GM18499 (cell line): ENCODE measurements around the gene RFC4.
A peak's percentile ranks its signal among the peaks of the same experiment; 100 is the strongest.
"Not testable (repeated sequence)": the region's sequence is repeated elsewhere in the genome, so short reads cannot be mapped to it uniquely, and the experiment has no call there.

ENCODE experiments used
- ATAC-seq: cut with Tn5 transposase; IDR thresholded peaks from one replicate; pipeline ENCODE4 v1.9.1; 2021; ENCODE audit warnings: moderate number of reproducible peaks; ENCODE audit not compliant: insufficient read depth, unreplicated experiment

RFC4 gene, protein sequence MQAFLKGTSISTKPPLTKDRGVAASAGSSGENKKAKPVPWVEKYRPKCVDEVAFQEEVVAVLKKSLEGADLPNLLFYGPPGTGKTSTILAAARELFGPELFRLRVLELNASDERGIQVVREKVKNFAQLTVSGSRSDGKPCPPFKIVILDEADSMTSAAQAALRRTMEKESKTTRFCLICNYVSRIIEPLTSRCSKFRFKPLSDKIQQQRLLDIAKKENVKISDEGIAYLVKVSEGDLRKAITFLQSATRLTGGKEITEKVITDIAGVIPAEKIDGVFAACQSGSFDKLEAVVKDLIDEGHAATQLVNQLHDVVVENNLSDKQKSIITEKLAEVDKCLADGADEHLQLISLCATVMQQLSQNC

DNA sequence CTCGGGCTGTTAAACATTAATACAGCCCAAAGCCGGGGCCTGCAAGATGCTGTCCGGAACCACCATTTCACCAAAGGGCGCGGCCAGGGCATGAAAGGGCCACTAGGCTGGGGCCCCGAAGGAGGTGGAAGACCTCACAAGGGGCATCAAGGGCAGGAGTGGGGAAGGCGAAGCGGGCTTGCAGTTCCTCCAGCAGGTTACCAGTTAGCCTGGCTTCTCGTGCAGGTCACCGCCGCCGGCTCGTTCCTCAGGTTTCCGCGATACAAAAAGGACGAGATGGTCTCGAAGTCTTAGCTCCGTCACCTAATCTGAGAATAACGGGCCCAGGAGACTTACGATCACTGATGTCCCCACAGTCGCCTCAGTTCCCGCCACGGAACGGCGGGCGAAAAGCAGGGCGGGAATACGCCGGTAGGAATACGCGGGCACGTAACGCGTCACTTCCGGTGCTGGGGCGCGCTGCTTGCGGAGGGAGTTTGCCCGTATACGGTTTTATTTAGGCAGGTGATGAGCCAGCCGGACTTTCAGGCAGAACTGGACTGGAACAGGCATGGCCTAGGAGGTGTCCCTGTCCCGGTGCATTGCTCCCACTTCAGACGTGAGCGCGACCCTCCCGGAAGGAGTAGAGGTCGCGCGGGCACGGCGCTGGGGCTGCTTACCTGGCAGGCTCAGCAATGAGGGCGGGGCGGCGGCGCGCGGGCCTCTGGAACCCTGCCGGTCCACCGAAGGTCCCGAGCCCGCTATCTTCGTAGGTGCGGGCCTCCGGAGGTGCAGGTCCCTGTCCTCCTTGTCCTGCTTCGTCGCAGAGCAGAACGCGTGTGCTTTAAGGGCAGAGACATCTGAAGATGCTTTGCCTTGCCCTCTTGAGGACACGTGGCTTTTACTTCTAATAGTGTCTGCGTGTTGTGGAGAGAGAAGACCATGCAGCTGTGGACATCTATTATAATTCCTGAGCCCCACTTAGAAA is at the start of gene RFC4:
RFC4 (minus strand) TSS at position 394 of the 967 bp plus-strand sequence. CDS start 1,769 bp downstream, outside the sequence.
- peak; percentile 53 for ATAC-seq

DNA sequence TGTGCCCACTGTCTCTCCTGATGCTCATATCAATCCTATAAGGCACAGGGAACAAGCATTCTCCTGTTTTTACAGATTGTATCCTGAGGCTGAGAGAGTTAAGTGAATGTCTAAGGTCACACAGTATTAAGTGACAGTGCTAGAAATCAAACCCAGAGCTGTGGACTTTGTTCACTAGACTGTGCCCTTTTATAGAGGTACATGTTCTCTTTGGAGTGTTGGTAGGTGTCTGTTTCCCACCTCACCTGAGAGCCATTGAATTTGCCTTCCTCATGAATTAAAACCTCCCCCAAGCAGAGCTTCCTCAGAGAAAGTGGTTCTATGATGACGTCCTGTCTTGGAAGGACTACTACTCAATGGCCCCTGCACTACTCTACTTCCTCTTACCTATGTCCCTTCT is 48.7 kb upstream of the RFC4 start:
- no peak for ATAC-seq

DNA sequence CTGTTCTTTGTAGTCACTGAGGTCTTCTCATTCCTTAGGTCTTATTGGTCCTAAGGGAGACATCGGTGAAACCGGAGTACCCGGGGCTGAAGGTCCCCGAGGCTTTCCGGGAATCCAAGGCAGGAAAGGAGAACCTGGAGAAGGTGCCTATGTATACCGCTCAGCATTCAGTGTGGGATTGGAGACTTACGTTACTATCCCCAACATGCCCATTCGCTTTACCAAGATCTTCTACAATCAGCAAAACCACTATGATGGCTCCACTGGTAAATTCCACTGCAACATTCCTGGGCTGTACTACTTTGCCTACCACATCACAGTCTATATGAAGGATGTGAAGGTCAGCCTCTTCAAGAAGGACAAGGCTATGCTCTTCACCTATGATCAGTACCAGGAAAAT is 47.9 kb upstream of the RFC4 start:
- ATAC-seq: no peak

DNA sequence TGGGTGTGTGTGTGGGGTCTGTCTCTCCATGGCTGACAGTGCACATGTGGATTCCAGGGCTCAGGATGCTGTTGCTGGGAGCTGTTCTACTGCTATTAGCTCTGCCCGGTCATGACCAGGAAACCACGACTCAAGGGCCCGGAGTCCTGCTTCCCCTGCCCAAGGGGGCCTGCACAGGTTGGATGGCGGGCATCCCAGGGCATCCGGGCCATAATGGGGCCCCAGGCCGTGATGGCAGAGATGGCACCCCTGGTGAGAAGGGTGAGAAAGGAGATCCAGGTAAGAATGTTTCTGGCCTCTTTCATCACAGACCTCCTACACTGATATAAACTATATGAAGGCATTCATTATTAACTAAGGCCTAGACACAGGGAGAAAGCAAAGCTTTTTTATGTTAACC is 46.7 kb upstream of the RFC4 start:
- ATAC-seq: no peak

DNA sequence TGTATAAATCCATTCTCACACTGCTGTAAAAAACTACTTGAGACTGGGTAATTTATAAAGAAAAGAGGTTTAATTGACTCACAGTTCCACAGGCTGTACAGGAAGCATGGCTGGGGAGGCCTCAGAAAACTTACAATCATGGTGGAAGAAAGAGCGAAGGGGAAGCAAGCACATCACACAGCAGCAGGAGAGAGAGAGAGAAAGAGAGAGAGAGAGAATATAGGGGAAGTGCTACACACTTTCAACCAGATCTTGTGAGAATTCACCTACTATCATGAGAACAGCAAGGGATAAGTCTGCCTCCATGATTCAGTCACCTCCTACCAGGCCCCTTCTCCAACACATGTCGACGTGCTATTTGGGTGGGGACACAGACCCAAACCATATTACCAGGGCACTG is 45.6 kb upstream of the RFC4 start:
- ATAC-seq: not testable (repeated sequence)

DNA sequence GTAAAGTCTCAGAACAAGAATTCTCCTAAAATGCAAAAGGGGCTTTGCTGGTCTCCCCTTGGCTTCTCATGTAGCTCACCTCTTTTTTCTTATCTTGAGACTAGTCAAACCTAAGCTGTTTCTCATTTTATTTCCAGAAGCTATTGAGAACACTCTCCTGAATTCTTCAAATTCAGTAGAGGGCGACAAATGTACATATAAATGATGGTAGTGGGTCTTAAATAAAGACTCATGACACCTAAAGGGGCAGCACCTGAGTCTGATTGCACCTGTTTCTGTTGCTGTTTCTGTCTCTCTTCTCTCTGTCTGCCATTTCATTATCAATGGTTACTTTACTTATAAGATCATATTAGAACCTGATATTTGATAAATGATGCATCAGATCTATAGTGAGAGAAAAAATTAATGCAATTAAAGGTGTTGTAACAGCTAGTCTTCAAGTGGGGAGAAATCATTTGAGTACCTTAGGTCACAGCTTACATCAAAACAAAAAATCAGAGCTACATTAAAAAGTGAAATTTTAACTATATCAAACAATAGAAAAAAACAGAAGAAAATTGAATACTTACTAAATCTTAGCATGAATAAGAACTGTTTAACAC is 43.2 kb upstream of the RFC4 start:
- ATAC-seq: peak; percentile 78

DNA sequence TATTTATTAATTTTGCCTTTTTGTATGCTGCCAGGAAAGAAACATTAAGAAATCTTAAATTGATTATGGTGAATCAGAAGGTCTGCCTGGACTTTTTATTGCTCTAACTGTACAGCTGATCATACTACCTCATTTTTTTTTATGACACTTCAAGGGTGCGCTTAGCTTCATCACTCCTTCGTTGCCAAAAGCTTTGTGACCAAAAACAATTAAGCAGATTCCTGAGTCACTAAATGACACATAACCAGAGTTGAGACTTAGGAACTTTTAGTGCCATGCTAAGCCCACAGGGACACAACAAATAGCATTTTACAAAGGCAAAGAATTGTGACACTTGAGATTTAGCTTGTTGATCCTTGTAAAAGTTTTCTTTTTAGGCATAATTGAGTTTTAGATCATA is 41.2 kb upstream of the RFC4 start:
- ATAC-seq: no peak

DNA sequence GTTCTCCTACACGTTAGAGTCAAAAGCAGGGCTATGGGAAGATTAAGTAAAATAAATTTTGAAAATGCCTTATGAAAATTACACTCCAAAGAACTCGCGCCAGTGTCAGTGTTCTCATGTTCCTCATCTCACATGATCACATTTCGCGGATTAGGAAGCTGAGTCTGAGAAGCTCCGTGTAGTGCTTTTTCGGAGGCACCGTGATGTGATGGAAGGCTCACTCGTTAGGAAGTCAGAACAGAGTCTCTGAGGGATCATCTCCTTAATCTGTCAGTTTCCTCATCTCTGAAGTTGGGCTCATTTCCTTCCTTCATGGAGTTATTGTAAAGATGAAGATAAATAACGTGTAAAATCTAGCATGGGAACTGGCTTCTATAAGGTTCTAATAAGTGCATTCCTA is 39.5 kb upstream of the RFC4 start:
- ATAC-seq: no peak

DNA sequence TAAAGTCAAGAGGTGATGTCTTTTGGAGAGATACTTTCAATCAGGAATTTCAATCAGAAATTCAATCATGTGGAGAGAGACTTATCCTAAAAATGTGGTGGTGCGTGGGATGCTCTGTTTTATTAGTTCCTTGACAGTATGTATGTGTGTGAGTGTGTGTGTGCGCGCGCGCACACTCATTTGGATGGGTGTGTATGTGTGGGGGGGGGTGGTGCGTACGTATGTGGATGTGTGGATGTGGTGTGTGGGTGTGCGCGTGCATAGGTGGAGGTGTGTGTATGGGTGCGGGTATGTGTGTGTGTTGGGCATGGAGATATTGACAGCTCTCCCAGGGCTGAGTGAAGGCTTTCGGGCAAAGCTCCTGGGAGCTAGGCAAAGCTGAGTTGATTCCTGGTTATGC is 38.6 kb upstream of the RFC4 start:
- ATAC-seq: no peak

DNA sequence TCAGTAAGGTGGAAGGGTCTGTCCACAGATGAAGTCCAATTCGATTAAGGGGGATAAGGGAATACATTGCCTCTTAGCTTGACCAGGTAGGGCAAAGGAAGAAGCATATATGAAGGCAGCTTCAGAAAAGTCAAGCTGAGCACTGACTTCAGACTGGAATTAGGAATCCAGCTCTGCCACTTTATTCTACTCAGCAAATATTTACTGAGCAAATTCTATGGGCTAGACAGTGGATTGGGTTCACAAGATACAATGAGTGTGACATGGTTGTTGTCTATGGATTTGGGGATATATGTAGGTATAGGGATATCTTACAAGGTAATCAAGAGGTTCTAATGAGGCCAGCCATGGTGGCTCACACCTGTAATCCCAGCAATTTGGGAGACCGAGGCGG is 36.8 kb upstream of the RFC4 start:
- ATAC-seq: no peak

DNA sequence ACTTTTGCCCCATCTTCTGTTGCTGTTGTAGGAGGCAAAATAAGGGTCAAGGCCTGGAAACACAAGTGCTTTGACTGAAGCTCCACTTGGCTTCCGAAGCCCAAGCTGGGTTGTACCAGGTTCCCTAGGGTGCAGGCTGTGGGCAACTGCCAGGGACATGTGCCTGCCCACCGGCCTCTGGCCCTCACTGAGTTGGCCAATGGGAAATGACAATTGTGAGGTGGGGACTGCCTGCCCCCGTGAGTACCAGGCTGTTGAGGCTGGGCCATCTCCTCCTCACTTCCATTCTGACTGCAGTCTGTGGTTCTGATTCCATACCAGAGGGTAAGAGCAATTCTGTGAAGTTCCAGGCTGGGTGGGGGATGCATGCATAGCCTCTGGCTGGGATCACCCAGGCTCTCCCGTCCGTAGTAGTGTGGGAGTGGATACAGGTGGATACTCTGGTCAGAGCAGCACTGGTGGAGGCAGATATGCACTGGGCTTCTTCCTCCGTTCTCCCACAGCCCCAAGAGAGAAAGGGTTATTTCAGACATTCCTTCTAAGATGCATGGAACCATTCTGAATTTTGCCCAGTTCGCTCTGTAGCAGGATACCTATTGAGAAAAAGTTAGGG is 36.2 kb upstream of the RFC4 start, which contains the start of gene ADIPOQ:
ADIPOQ (plus strand) TSS at position 285 of the 613 bp plus-strand sequence. CDS start 10,349 bp downstream, outside the sequence.
- no peak for ATAC-seq

DNA sequence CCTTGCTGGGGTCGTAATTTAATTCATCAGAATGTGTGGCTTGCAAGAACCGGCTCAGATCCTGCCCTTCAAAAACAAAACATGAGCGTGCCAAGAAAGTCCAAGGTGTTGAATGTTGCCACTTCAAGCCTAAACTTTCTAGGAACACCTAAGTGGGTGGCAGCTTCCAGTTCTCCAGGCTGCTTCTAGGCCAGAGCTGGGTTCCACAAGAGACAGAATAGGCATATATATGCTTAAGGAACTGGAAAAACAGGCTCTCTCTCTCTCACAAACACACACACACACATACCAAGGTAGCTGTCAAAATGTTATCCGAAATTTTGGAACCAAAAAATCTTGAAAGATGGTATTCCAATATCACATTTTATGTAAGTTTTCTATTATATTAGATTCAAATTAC is 35.3 kb upstream of the RFC4 start:
- no peak for ATAC-seq

DNA sequence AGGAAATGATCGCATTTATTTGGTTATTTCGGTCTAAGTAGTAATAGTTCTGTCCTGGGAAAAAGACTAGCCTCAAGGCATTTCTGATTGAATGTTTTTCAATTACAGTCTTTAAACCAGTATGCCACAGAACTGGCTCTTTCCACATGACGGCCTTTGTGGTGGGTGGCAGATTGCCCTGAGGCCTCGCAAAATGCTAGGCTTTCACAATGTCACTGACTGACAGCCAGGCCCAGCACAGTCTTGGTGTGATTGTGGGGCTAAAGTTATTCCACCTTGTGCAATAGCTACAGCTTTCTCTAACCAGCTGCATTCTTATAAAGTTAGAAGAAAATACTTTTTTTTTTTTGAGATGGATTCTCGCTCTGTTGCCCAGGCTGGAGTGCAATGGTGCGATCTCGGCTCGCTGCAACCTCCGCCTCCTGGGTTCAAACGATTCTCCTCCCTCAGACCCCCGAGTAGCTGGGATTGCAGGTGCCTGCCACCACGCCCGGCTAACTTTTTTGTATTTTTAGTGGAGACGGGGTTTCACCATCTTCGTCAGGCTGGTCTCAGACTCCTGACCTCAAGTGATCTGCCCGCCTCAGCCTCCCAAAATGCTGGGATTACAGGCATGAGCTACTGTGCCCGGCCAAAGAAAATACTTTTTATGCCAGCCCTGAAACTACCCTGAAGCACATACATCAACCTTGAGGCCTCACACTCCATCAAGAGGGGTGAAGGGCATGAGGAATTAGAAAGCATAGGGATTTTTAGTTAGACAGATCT is 33.8 kb upstream of the RFC4 start:
- ATAC-seq: no peak

DNA sequence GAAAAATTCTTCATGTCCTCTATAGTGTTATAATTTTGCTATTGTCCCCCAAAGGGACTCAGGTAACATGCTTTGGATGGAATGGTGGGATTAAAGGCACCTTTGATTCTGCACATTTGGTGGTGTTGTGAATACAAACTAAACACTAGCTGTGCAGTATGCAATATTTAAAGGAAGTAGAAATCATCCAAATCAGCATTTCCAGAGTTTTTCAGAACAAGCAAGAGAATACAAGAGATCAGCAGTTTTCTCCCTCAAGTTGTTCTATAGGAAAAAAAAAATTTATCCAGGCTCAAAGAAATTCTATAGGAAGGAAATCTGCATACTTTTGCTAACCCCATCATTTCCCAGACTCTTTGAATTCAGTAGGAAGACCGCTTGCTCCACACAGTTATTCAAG is 26.0 kb upstream of the RFC4 start:
- no peak for ATAC-seq

DNA sequence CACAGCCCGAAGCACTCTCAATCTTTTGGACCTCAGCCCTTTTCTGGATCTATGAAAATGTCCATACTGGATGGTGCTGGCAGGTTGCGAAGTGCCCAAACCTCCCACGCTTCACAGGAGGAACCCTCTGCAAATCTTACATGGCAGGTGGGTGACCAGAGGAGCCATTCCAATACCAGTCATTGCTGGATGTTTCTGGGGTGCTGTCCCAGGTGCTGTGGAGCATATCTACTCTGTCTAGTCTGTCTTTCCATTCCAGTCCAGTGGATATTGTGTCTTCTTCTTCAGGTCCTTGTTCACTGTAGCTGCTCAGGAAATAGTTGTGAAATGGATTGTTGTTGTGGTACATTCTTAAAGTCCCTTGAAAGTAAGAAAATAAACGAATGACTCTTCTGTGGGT is 25.5 kb upstream of the RFC4 start:
- no peak for ATAC-seq

DNA sequence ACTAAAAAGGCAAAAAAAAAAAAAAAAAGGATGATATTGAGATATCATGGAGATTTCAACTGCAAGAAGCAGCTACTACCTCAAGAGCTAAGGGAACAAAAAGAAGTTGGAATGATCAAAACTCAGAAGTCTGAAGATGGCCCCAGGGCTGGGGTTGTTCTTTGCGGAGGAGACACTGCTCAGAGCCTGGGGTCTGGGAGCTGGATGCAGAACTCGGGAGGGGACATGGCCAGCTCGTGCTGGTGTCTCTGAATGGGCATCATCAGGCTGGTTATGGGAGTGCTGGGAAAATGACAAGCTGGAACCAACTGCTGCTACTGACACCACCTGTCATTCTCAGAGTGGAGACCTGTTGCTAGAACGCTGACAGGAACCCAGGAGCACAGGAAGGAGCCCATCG is 22.1 kb upstream of the RFC4 start:
- ATAC-seq: no peak

DNA sequence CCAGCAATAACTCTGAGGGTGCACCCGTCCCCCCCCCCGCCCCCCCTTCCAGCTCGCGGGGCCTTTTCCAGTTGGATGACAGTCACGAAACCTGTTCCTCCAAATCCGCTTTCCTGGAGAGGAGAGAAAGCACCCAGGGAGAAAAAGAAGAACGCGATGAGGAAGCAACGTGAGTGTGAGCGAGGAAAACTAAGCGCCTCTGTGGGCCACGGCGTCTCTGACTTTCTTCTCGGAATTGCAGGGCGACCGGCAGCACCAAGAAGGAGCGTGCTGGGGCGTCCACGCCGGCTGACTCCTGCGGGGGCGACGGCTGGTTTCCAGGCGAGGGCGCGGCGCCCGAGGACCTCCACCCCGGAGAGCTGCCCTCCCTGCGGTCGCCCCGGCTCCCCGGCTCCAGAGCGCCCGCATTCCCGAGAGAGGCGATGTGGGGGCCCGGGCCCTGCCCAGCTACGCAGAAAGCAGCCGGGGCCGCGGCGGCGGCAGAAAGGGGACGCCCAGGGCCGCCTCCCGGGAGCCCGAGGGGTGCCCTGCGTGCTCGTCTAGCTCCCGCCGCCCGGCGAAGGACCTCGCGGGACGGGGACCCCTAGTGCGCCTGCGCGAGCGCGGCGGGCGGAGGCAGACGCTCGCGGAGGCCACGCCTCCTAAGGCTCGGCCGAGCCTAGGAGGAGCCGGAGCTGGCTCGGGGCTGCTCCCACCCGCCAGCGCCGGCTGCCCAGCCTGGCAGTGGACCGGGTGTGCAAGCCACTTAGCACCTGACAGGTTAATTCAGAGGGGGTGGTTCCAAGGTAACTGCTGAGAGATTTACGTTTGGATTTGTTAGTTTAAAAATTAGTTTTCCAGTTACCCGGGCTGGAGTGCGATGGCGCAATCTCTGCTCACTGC is 20.9 kb upstream of the RFC4 start:
- ATAC-seq: peak; percentile 33

DNA sequence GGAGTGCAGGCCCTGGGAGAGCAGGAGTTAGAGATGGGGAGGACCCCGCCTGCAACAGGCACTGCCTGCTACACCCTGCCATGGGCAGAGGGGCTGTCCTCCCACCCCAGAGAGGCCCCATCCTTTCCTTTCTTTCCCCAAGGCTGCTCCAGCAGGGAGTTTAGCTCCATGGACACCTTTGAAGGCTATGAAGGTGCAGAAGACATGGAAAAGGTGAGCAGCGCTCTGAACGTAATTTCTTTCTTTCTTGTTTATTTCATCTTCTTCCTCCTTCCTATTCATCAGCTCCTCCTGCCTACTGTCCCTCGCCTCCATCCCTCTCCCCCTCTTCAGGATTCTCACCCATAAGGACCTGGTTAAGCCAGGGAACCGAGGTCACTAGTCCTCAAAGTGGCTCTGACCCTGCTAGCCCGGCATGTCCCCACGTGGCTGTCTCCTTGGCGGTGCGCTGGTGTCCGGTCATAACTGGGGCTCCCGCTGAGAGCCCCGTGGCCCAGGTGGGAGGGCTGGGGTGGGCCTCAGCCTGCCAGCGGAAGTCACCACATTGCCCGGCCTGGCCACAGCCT is 20.2 kb upstream of the RFC4 start:
- ATAC-seq: no peak
